ENCODE data around the gene TBC1D24.

Gene TBC1D24

GRCh38 chr16:2487517-2487842 lies 12.6 kb downstream of the TBC1D24 start:
- no peaks in the 10 kb centered on the region for H3K9me3 ChIP-seq (ENCODE audit: control insufficient read depth, low read depth, low read length)
- no peak overlapping the region for H3K4me3 ChIP-seq (ENCODE audit: low read length)
- H3K36me3 ChIP-seq (ENCODE audit: control insufficient read depth, low read depth, low read length) = no peaks in the 10 kb centered on the region
- no peak overlapping the region for H3K9ac ChIP-seq (ENCODE audit: low read length)
- H3K4me1 ChIP-seq (ENCODE audit: control insufficient read depth, low read depth, low read length) = no peaks in the 10 kb centered on the region
- no peaks in the 10 kb centered on the region for H3K27me3 ChIP-seq (ENCODE audit: control insufficient read depth, insufficient read depth, low read length)
- no peak overlapping the region for H3K27ac ChIP-seq (ENCODE audit: low read length)

DNA sequence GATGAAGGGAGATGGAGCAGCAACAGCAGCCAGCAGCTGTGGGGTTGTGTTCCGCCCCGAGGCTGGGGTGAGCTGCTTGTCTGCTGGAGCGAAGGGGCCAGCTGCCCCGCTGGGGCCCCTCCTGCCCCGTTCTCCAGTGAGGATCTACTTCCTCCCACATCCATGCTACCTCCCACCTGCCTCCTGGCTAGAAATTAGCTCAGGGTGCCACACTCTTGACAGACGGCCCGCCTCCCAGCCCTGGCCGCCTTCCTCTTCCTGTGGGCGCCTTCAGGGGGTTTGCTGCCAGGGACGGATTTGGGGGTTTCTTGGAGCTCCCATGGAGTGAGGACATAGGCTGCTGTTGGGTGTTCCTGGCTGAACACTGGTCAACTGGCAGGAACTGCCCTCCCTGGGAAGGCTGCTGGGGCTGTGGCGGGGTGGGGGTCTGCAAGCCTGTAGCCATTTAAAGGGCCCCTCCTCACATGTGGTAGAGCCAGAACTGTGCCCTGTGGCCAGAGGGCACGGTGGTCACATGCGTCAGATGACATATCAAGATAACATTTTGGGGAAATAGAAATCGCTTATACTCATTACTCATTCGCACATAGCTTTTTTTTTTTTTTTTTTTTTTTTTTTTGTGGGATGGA lies 13.1 kb downstream of the TBC1D24 start:
- Histone ChIP-seq H3K9me3 (ENCODE audit: control insufficient read depth, low read depth, low read length) (no peaks in the 10 kb centered on the region), H3K27ac (ENCODE audit: low read length) (no peak overlapping the region), H3K27me3 (ENCODE audit: control insufficient read depth, insufficient read depth, low read length) (no peaks in the 10 kb centered on the region), H3K9ac (ENCODE audit: low read length) (no peak overlapping the region), H3K36me3 (ENCODE audit: control insufficient read depth, low read depth, low read length) (no peaks in the 10 kb centered on the region), H3K4me3 (ENCODE audit: low read length) (no peak overlapping the region), H3K4me1 (ENCODE audit: control insufficient read depth, low read depth, low read length) (no peaks in the 10 kb centered on the region)

- H3K9ac ChIP-seq (ENCODE audit: low read length) = no peak overlapping the region
- no peak overlapping the region for H3K27ac ChIP-seq (ENCODE audit: low read length)
- H3K27me3 ChIP-seq (ENCODE audit: control insufficient read depth, insufficient read depth, low read length) = no peaks in the 10 kb centered on the region
- no peaks in the 10 kb centered on the region for H3K9me3 ChIP-seq (ENCODE audit: control insufficient read depth, low read depth, low read length)
- no peaks in the 10 kb centered on the region for H3K4me1 ChIP-seq (ENCODE audit: control insufficient read depth, low read depth, low read length)
- no peaks in the 10 kb centered on the region for H3K36me3 ChIP-seq (ENCODE audit: control insufficient read depth, low read depth, low read length)
- H3K4me3 ChIP-seq (ENCODE audit: low read length) = no peak overlapping the region
Observed at GRCh38 chr16:2489581-2489980, 14.7 kb downstream of the TBC1D24 start.

- Histone ChIP-seq H3K9me3 (ENCODE audit: control insufficient read depth, low read depth, low read length) (no peaks in the 10 kb centered on the region), H3K9ac (ENCODE audit: low read length) (no peak overlapping the region), H3K4me3 (ENCODE audit: low read length) (no peak overlapping the region), H3K27me3 (ENCODE audit: control insufficient read depth, insufficient read depth, low read length) (no peaks in the 10 kb centered on the region), H3K27ac (ENCODE audit: low read length) (no peak overlapping the region), H3K36me3 (ENCODE audit: control insufficient read depth, low read depth, low read length) (no peaks in the 10 kb centered on the region), H3K4me1 (ENCODE audit: control insufficient read depth, low read depth, low read length) (no peaks in the 10 kb centered on the region)
Observed at GRCh38 chr16:2490190-2491105, 15.5 kb downstream of the TBC1D24 start.

DNA sequence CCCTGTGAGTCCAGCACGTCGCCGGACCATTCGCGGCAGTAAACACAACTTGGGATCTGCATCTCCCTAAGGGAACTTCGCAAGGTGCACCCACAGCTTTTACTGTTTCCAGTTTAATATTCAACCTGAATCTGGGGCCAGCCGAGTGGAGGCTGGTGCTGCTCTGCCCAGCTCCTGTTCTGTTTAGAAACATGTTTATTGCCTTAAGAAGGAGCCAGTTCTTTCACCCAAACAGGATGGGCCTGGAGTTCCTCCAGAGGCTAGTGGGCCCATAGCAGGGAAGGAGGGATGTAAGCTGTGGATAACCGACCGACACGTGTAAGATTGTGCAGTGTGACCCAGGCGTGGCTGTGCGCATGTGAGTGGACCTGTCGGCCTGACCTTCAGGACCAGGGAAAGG lies 17.4 kb downstream of the TBC1D24 start:
- Histone ChIP-seq H3K9ac (ENCODE audit: low read length) (no peak overlapping the region), H3K27ac (ENCODE audit: low read length) (no peak overlapping the region), H3K9me3 (ENCODE audit: control insufficient read depth, low read depth, low read length) (no peaks in the 10 kb centered on the region), H3K27me3 (ENCODE audit: control insufficient read depth, insufficient read depth, low read length) (no peaks in the 10 kb centered on the region), H3K36me3 (ENCODE audit: control insufficient read depth, low read depth, low read length) (peaks cover 3% of the 10 kb centered on the region), H3K4me1 (ENCODE audit: control insufficient read depth, low read depth, low read length) (no peaks in the 10 kb centered on the region), H3K4me3 (ENCODE audit: low read length) (no peak overlapping the region)

- Histone ChIP-seq H3K27ac (ENCODE audit: low read length) (no peak overlapping the region), H3K27me3 (ENCODE audit: control insufficient read depth, insufficient read depth, low read length) (no peaks in the 10 kb centered on the region), H3K4me1 (ENCODE audit: control insufficient read depth, low read depth, low read length) (no peaks in the 10 kb centered on the region), H3K4me3 (ENCODE audit: low read length) (no peak overlapping the region), H3K9ac (ENCODE audit: low read length) (no peak overlapping the region), H3K36me3 (ENCODE audit: control insufficient read depth, low read depth, low read length) (peaks cover 3% of the 10 kb centered on the region), H3K9me3 (ENCODE audit: control insufficient read depth, low read depth, low read length) (no peaks in the 10 kb centered on the region)
Observed at GRCh38 chr16:2493605-2494004, 18.7 kb downstream of the TBC1D24 start.

DNA sequence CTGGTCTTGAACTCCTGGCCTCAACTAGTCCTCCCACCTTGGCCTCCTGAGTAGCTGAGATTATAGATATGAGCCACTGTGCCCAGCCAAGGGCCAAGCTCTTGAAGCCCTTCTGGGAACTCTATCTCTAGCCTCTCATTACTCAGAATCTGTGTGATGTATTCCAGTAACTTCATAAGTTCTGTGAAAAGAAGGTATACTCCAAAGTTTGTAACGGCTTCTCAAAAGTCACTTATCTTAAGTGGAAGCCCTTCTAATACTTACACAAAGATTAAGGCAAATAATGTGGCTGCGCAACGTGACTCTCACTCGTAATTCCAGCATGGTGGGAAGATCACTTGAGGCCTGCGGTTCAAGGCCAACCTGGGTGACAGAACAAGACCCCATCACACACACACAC lies 19.7 kb downstream of the TBC1D24 start:
- H3K36me3 ChIP-seq (ENCODE audit: control insufficient read depth, low read depth, low read length) = peaks cover 3% of the 10 kb centered on the region
- H3K4me3 ChIP-seq (ENCODE audit: low read length) = no peak overlapping the region
- no peak overlapping the region for H3K9ac ChIP-seq (ENCODE audit: low read length)
- H3K9me3 ChIP-seq (ENCODE audit: control insufficient read depth, low read depth, low read length) = no peaks in the 10 kb centered on the region
- H3K27ac ChIP-seq (ENCODE audit: low read length) = no peak overlapping the region
- no peaks in the 10 kb centered on the region for H3K27me3 ChIP-seq (ENCODE audit: control insufficient read depth, insufficient read depth, low read length)
- H3K4me1 ChIP-seq (ENCODE audit: control insufficient read depth, low read depth, low read length) = no peaks in the 10 kb centered on the region

- H3K27ac ChIP-seq (ENCODE audit: low read length) = no peak overlapping the region
- H3K36me3 ChIP-seq (ENCODE audit: control insufficient read depth, low read depth, low read length) = peaks cover 3% of the 10 kb centered on the region
- no peak overlapping the region for H3K9ac ChIP-seq (ENCODE audit: low read length)
- H3K4me3 ChIP-seq (ENCODE audit: low read length) = no peak overlapping the region
- no peaks in the 10 kb centered on the region for H3K9me3 ChIP-seq (ENCODE audit: control insufficient read depth, low read depth, low read length)
- no peaks in the 10 kb centered on the region for H3K4me1 ChIP-seq (ENCODE audit: control insufficient read depth, low read depth, low read length)
- H3K27me3 ChIP-seq (ENCODE audit: control insufficient read depth, insufficient read depth, low read length) = no peaks in the 10 kb centered on the region
Observed at GRCh38 chr16:2495041-2495440, 20.1 kb downstream of the TBC1D24 start.

GRCh38 chr16:2496223-2497115 lies 21.5 kb downstream of the TBC1D24 start:
- Histone ChIP-seq H3K4me3 (ENCODE audit: low read length) (no peak overlapping the region), H3K4me1 (ENCODE audit: control insufficient read depth, low read depth, low read length) (no peaks in the 10 kb centered on the region), H3K36me3 (ENCODE audit: control insufficient read depth, low read depth, low read length) (peaks cover 3% of the 10 kb centered on the region), H3K9me3 (ENCODE audit: control insufficient read depth, low read depth, low read length) (no peaks in the 10 kb centered on the region), H3K27ac (ENCODE audit: low read length) (no peak overlapping the region), H3K27me3 (ENCODE audit: control insufficient read depth, insufficient read depth, low read length) (no peaks in the 10 kb centered on the region), H3K9ac (ENCODE audit: low read length) (no peak overlapping the region)

- H3K9ac ChIP-seq (ENCODE audit: low read length) = no peak overlapping the region
- H3K4me3 ChIP-seq (ENCODE audit: low read length) = no peak overlapping the region
- H3K9me3 ChIP-seq (ENCODE audit: control insufficient read depth, low read depth, low read length) = no peaks in the 10 kb centered on the region
- no peaks in the 10 kb centered on the region for H3K4me1 ChIP-seq (ENCODE audit: control insufficient read depth, low read depth, low read length)
- H3K36me3 ChIP-seq (ENCODE audit: control insufficient read depth, low read depth, low read length) = peaks cover 3% of the 10 kb centered on the region
- H3K27ac ChIP-seq (ENCODE audit: low read length) = no peak overlapping the region
- H3K27me3 ChIP-seq (ENCODE audit: control insufficient read depth, insufficient read depth, low read length) = no peaks in the 10 kb centered on the region
Observed at GRCh38 chr16:2497116-2497630, 22.2 kb downstream of the TBC1D24 start.

GRCh38 chr16:2497695-2498484 lies 23.0 kb downstream of the TBC1D24 start:
- no peak overlapping the region for H3K9ac ChIP-seq (ENCODE audit: low read length)
- no peaks in the 10 kb centered on the region for H3K4me1 ChIP-seq (ENCODE audit: control insufficient read depth, low read depth, low read length)
- H3K9me3 ChIP-seq (ENCODE audit: control insufficient read depth, low read depth, low read length) = no peaks in the 10 kb centered on the region
- H3K27ac ChIP-seq (ENCODE audit: low read length) = no peak overlapping the region
- peaks cover 3% of the 10 kb centered on the region for H3K36me3 ChIP-seq (ENCODE audit: control insufficient read depth, low read depth, low read length)
- no peak overlapping the region for H3K4me3 ChIP-seq (ENCODE audit: low read length)
- H3K27me3 ChIP-seq (ENCODE audit: control insufficient read depth, insufficient read depth, low read length) = no peaks in the 10 kb centered on the region

Measured in iPS-18a (cell line).